Fibroblast of the aortic adventitia (primary cell): ENCODE results near the gene DNMT3A. TPM values are rescaled to one million over a fixed set of nuclear protein-coding genes. Genes with fewer than 3 reads are reported as not detected.

Source experiments
- DNase-seq: peaks from one replicate; pipeline ENCODE4 v3.0.0-alpha.2; 2010; ENCODE audit warnings: low read depth
- H3K4me3 ChIP-seq: 2 replicates; pipeline ENCODE4 v1.5.1; 2011; ENCODE audit warnings: low read depth, mild to moderate bottlenecking, control low read depth, low read length, moderate library complexity
- CTCF ChIP-seq: IDR thresholded peaks from 2 replicates; pipeline ENCODE4 v1.5.1; 2011; ENCODE audit warnings: mild to moderate bottlenecking, low read length, control low read depth, inconsistent platforms; ENCODE audit not compliant: insufficient read depth
- total RNA-seq: library from RNA; depleted of rRNA; stranded (reverse); fragments of >200 nt; gene quantifications from 2 replicates; pipeline ENCODE4 v1.2.3, GENCODE V29; 2012; ENCODE audit warnings: low replicate concordance

The DNMT3A gene
- total RNA-seq, 1 donor: 10.8 TPM

- no peak overlapping the region for H3K4me3 ChIP-seq
- no peak for TF ChIP-seq CTCF
- no peak for DNase-seq
These were observed 44.0 kb downstream of the DNMT3A start for GRCh38 chr2:25297738-25298137.

GRCh38 chr2:25295621-25296020, 46.1 kb downstream of the DNMT3A start:
- no peak overlapping the region for H3K4me3 ChIP-seq
- DNase-seq: no peak
- no peak for TF ChIP-seq CTCF

DNA sequence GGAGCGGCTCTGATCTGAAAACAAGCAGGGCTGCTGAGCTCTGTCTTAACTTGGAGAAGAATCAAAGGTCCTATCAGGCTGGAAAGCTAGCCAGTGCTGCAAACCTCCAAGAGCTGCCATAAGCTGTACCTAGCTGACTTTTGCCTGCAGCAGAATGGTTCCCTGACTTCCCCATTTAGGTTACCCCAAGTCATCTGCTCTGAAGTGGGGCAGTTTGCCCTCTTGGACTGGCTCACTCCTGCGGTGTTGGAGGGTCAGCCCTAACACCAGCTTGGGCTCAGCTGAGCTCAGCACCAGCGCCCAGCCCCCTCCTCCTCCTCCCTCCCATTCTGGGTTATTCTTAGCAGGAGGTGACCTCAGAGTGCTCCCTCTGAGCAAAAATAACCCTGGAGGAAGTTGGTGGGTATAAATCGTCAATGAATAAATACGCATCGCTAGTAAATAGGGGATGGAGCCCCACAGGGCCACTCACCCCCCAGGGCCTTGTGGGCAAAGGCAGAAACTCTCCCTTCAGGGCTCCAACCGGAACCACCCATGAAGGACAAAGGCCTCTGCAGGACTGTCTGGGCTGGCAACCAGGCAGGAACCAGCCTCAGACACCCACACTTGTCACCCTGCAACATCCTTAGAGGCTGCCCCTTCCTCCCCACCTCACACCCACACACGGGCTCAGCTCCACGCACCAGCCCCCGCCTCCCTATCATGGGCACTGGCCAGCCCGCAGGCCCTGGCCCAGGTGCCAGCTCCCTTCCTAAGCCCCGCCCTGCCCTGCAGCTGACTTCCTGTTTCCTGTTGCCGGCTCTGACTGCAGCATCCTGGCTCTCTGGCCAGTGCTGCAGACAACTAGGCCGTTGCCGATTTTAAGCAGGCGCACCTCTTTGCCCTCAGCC, 46.9 kb downstream of the DNMT3A start:
- no peak for TF ChIP-seq CTCF
- peak; percentile 46 for DNase-seq
- no peak overlapping the region for H3K4me3 ChIP-seq

- no peak for TF ChIP-seq CTCF
- DNase-seq: no peak
These were observed 47.7 kb downstream of the DNMT3A start for GRCh38 chr2:25293958-25294562.

DNA sequence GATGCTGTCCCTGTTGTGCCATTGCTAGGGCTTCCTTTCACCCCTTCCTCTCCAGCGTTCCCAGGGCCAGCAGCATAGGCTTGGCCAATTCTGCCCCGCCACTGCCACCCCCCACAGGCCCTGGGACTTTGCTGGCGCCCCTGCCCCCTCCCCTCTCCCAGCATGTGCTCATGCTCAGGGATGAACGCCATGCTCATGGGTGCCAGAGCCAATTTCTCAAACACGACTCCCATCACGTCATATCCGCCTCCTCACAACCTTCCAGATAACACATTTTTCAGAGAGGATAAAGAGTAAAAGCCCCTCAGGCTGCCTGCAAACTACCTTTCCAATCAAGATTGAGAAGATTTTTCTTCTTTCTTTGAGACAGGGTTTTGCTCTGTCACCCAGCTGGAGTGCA, 48.6 kb downstream of the DNMT3A start:
- H3K4me3 ChIP-seq: no peak overlapping the region
- no peak for DNase-seq
- no peak for TF ChIP-seq CTCF

More at GRCh38 chr2:25293958-25294562, 47.7 kb downstream of the DNMT3A start:
- no peak overlapping the region for H3K4me3 ChIP-seq

- TF ChIP-seq CTCF: no peak
- H3K4me3 ChIP-seq: no peak overlapping the region
- no peak for DNase-seq
These were observed 49.3 kb downstream of the DNMT3A start for GRCh38 chr2:25292408-25292807.
